Right atrium auricular region (tissue), 2 donors: Measurements from ENCODE around the gene CIT. TPM values are rescaled to one million over a fixed set of nuclear protein-coding genes. Genes with fewer than 3 reads are reported as not detected.
A peak's percentile ranks its signal among the peaks of the same experiment; 100 is the strongest.

ENCODE experiments used
- DNase-seq: peaks from one replicate; pipeline ENCODE4 v3.0.0-alpha.2; 2019; ENCODE audit warnings: low spot score
- H3K27ac ChIP-seq, 2 donors: fragments of 200-600 bp; sonication (generic); 1 replicate in 1 of 2; 2 replicates in 1 of 2; pipeline ENCODE4 v1.5.1; 2016 to 2019
- H3K27me3 ChIP-seq, 2 donors: fragments of 200-600 bp; sonication (generic); one replicate each; pipeline versions ENCODE4 v1.5.1 to v1.6.0; 2017 to 2019
- H3K36me3 ChIP-seq: fragments of 200-600 bp; sonication (generic); one replicate; pipeline ENCODE4 v1.5.1; 2016
- H3K4me1 ChIP-seq, 2 donors: fragments of 200-600 bp; sonication (generic); one replicate each; pipeline versions ENCODE4 v1.5.1 to v1.6.0; 2017 to 2019
- H3K4me3 ChIP-seq, 2 donors: fragments of 200-600 bp; sonication (generic); 1 replicate in 1 of 2; 2 replicates in 1 of 2; pipeline ENCODE4 v1.5.1; 2017 to 2019; ENCODE audit warnings: mild to moderate bottlenecking in 1 of 2, moderate library complexity in 1 of 2
- H3K9me3 ChIP-seq, 2 donors: fragments of 200-600 bp; sonication (generic); one replicate each; pipeline ENCODE4 v1.5.1; 2019
- CTCF ChIP-seq, 2 donors: fragments of 200-600 bp; sonication (generic); IDR thresholded peaks; one replicate each; pipeline ENCODE4 v1.5.1; 2019; ENCODE audit warnings: antibody characterized with exemption in 2 of 2
- total RNA-seq, 2 donors: library from RNA; depleted of rRNA; stranded (reverse); fragments of >200 nt; gene quantifications; one replicate each; pipeline ENCODE4 v1.1.0, GENCODE V29; 2016

CIT gene
- total RNA-seq, 2 donors from 2014 or later: 0.79 to 1.2 TPM

- Histone ChIP-seq H3K4me3 (no peak overlapping the region), H3K27ac (no peak overlapping the region), H3K4me1 (peaks cover 0 to 16% of the 10 kb centered on the region in 2 donors), H3K27me3 (no peaks in the 10 kb centered on the region), H3K36me3 (no peaks in the 10 kb centered on the region), H3K9me3 (no peaks in the 10 kb centered on the region)
- DNase-seq: no peak
- TF ChIP-seq CTCF (IDR thresholded peaks at IDR 0.05): no peak
These were observed 69.7 kb downstream of the CIT start for GRCh38 chr12:119807380-119807779.

GRCh38 chr12:119804011-119804641 is 73.0 kb downstream of the CIT start:
- H3K36me3 ChIP-seq: no peaks in the 10 kb centered on the region
- peak in 1 of 2 donors; percentile 61 for TF ChIP-seq CTCF (IDR thresholded peaks at IDR 0.05)
- H3K27ac ChIP-seq: no peak overlapping the region

GRCh38 chr12:119803381-119803791 is 73.7 kb downstream of the CIT start:
- H3K4me1 ChIP-seq: peaks cover 0 to 16% of the 10 kb centered on the region in 2 donors
- TF ChIP-seq CTCF (IDR thresholded peaks at IDR 0.05): no peak

More at GRCh38 chr12:119804011-119804641, 73.0 kb downstream of the CIT start:
- H3K9me3 ChIP-seq: no peaks in the 10 kb centered on the region
- peaks cover 0 to 16% of the 10 kb centered on the region in 2 donors for H3K4me1 ChIP-seq
- peak overlapping the region; percentile 20 to 40 for H3K4me3 ChIP-seq
- DNase-seq: peak; percentile 66
- no peaks in the 10 kb centered on the region for H3K27me3 ChIP-seq

GRCh38 chr12:119802472-119802871 is 74.6 kb downstream of the CIT start:
- TF ChIP-seq CTCF (IDR thresholded peaks at IDR 0.05): no peak
- DNase-seq: peak; percentile 74
- no peaks in the 10 kb centered on the region for H3K9me3 ChIP-seq
- no peak overlapping the region for H3K27ac ChIP-seq
- peaks cover 0 to 16% of the 10 kb centered on the region in 2 donors for H3K4me1 ChIP-seq
- no peaks in the 10 kb centered on the region for H3K27me3 ChIP-seq
- H3K36me3 ChIP-seq: no peaks in the 10 kb centered on the region
- no peak overlapping the region for H3K4me3 ChIP-seq

More at GRCh38 chr12:119803381-119803791, 73.7 kb downstream of the CIT start:
- no peaks in the 10 kb centered on the region for H3K9me3 ChIP-seq
- H3K27me3 ChIP-seq: no peaks in the 10 kb centered on the region
- peak overlapping the region; percentile 20 to 40 for H3K4me3 ChIP-seq
- DNase-seq: no peak
- no peaks in the 10 kb centered on the region for H3K36me3 ChIP-seq
- no peak overlapping the region for H3K27ac ChIP-seq

GRCh38 chr12:119797090-119797489 is 80.0 kb downstream of the CIT start:
- H3K9me3 ChIP-seq: no peaks in the 10 kb centered on the region
- no peaks in the 10 kb centered on the region for H3K27me3 ChIP-seq
- H3K4me3 ChIP-seq: no peak overlapping the region
- H3K36me3 ChIP-seq: no peaks in the 10 kb centered on the region
- no peak for TF ChIP-seq CTCF (IDR thresholded peaks at IDR 0.05)
- DNase-seq: no peak
- no peak overlapping the region for H3K27ac ChIP-seq
- H3K4me1 ChIP-seq: no peaks in the 10 kb centered on the region

GRCh38 chr12:119796292-119796691 is 80.8 kb downstream of the CIT start:
- H3K36me3 ChIP-seq: no peaks in the 10 kb centered on the region
- no peak overlapping the region for H3K4me3 ChIP-seq
- no peaks in the 10 kb centered on the region for H3K27me3 ChIP-seq
- DNase-seq: no peak
- no peak overlapping the region for H3K27ac ChIP-seq
- H3K9me3 ChIP-seq: no peaks in the 10 kb centered on the region
- no peak for TF ChIP-seq CTCF (IDR thresholded peaks at IDR 0.05)
- H3K4me1 ChIP-seq: no peaks in the 10 kb centered on the region
